SU-DHL-6 (cell line): Measurements from ENCODE around the gene HOTAIR.

Experiments used
- CTCF ChIP-seq: fragments of 200-600 bp; sonication (generic); IDR thresholded peaks from one replicate; pipeline ENCODE4 v1.5.1; 2017; ENCODE audit warnings: antibody characterized with exemption, mild to moderate bottlenecking, low read length, moderate library complexity; ENCODE audit not compliant: insufficient read depth, poor library complexity, severe bottlenecking
- EZH2phosphoT487 ChIP-seq: fragments of 200-600 bp; sonication (generic), shearing (Covaris generic); conservative IDR thresholded peaks from 2 replicates; pipeline ENCODE4 v1.6.1; 2018; ENCODE audit warnings: mild to moderate bottlenecking, antibody characterized with exemption, low read length, moderate library complexity, mixed read lengths

- TF ChIP-seq CTCF (no peak), EZH2phosphoT487 (no peak)
These were observed 30.5 kb downstream of the HOTAIR start for GRCh38 chr12:53944209-53944608.
